ENCODE data around the gene COL4A2.

Gene COL4A2

GRCh38 chr13:110447058-110447511, 140.0 kb downstream of the COL4A2 start:
- no peak for TF ChIP-seq CTCF (IDR thresholded peaks at IDR 0.05; ENCODE audit: borderline replicate concordance, insufficient read depth, low read depth, low read length)
- no peak overlapping the region for H3K4me3 ChIP-seq (ENCODE audit: low read depth, low read length)

GRCh38 chr13:110447801-110448200, 140.7 kb downstream of the COL4A2 start:
- H3K4me3 ChIP-seq (ENCODE audit: low read depth, low read length) = no peak overlapping the region
- no peak for TF ChIP-seq CTCF (IDR thresholded peaks at IDR 0.05; ENCODE audit: borderline replicate concordance, insufficient read depth, low read depth, low read length)

GRCh38 chr13:110448230-110448629, 141.1 kb downstream of the COL4A2 start:
- no peak overlapping the region for H3K4me3 ChIP-seq (ENCODE audit: low read depth, low read length)
- no peak for TF ChIP-seq CTCF (IDR thresholded peaks at IDR 0.05; ENCODE audit: borderline replicate concordance, insufficient read depth, low read depth, low read length)

GRCh38 chr13:110448677-110449076, 141.6 kb downstream of the COL4A2 start:
- no peak overlapping the region for H3K4me3 ChIP-seq (ENCODE audit: low read depth, low read length)
- TF ChIP-seq CTCF (IDR thresholded peaks at IDR 0.05; ENCODE audit: borderline replicate concordance, insufficient read depth, low read depth, low read length) = no peak

- no peak overlapping the region for H3K4me3 ChIP-seq (ENCODE audit: low read depth, low read length)
- no peak for TF ChIP-seq CTCF (IDR thresholded peaks at IDR 0.05; ENCODE audit: borderline replicate concordance, insufficient read depth, low read depth, low read length)
These were observed 142.3 kb downstream of the COL4A2 start for GRCh38 chr13:110449219-110450015.

GRCh38 chr13:110450016-110450900, 143.2 kb downstream of the COL4A2 start:
- no peak for TF ChIP-seq CTCF (IDR thresholded peaks at IDR 0.05; ENCODE audit: borderline replicate concordance, insufficient read depth, low read depth, low read length)

More at GRCh38 chr13:110450016-110450900, 143.2 kb downstream of the COL4A2 start:
- H3K4me3 ChIP-seq (ENCODE audit: low read depth, low read length) = no peak overlapping the region
